Fibroblast of lung (primary cell): ENCODE measurements around the gene COLGALT1.

ENCODE experiments used
- EZH2 ChIP-seq: IDR thresholded peaks from 2 replicates; pipeline ENCODE4 v1.5.1; 2012; ENCODE audit warnings: low read length, control low read depth, mild to moderate bottlenecking; ENCODE audit errors: missing control alignments
- TF ChIP-seq, protein P1 (sequence below), 2 donors: IDR thresholded peaks in 1 of 2; conservative IDR thresholded peaks in 1 of 2; 1 replicate in 1 of 2; 2 replicates in 1 of 2; pipeline ENCODE4 v1.5.1; 2011 to 2012; ENCODE audit warnings: low read length in 2 of 2, control low read depth in 1 of 2, inconsistent platforms in 1 of 2, low read depth in 1 of 2, mild to moderate bottlenecking in 1 of 2

DNA sequence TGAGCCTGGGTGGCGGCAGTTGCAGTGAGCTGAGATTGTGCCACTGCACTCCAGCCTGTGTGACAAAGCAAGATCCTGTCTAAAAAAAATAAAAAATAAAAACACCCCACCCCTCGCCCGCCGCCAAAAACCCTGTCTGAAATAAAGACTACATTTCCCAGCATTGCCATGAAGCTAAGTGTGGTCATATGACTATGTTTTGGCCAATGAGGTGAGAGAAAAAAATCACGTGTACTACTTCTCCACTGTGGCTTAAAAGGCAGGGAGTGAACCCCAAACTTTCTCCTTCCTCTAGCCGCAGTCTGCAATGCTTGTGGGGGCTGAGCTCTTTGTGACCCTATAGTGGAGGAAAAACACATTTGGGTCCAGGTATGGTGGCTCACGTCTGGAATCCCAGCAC lies 54.9 kb downstream of the COLGALT1 start:
- TF ChIP-seq, protein P1, sequence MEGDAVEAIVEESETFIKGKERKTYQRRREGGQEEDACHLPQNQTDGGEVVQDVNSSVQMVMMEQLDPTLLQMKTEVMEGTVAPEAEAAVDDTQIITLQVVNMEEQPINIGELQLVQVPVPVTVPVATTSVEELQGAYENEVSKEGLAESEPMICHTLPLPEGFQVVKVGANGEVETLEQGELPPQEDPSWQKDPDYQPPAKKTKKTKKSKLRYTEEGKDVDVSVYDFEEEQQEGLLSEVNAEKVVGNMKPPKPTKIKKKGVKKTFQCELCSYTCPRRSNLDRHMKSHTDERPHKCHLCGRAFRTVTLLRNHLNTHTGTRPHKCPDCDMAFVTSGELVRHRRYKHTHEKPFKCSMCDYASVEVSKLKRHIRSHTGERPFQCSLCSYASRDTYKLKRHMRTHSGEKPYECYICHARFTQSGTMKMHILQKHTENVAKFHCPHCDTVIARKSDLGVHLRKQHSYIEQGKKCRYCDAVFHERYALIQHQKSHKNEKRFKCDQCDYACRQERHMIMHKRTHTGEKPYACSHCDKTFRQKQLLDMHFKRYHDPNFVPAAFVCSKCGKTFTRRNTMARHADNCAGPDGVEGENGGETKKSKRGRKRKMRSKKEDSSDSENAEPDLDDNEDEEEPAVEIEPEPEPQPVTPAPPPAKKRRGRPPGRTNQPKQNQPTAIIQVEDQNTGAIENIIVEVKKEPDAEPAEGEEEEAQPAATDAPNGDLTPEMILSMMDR (conservative IDR thresholded peaks at IDR 0.05 in 1 of 2, IDR thresholded peaks at IDR 0.05 in 1 of 2; ENCODE audit: low read depth in 1 of 2, low read length in 2 of 2): no peak
- TF ChIP-seq EZH2: no peak
